Gastroesophageal sphincter (tissue), 4 donors: ENCODE data around the gene GABRB2. TPM values are rescaled to one million over a fixed set of nuclear protein-coding genes. Genes with fewer than 3 reads are reported as not detected.

Source experiments
- ATAC-seq: fragments of 150-250 bp; one replicate; pipeline ENCODE4 v1.9.1; 2016; ENCODE audit warnings: mild to moderate bottlenecking, moderate library complexity
- H3K27ac ChIP-seq, 4 donors: fragments of 200-600 bp; sonication (generic) in 3 of 4; 1 replicate in 3 of 4; 2 replicates in 1 of 4; pipeline ENCODE4 v1.5.1; 2016 to 2019
- H3K27me3 ChIP-seq: fragments of 200-600 bp; sonication (generic); one replicate; pipeline ENCODE4 v1.5.1; 2019
- H3K36me3 ChIP-seq, 2 donors: fragments of 200-600 bp; sonication (generic); one replicate each; pipeline ENCODE4 v1.5.1; 2019; ENCODE audit warnings: control low read depth in 1 of 2
- H3K4me1 ChIP-seq, 3 donors: fragments of 200-600 bp; sonication (generic); 1 replicate in 2 of 3; 2 replicates in 1 of 3; pipeline ENCODE4 v1.5.1; 2016 to 2019; ENCODE audit warnings: control low read depth in 2 of 3
- H3K4me3 ChIP-seq, 2 donors: fragments of 200-600 bp; sonication (generic); one replicate each; pipeline ENCODE4 v1.5.1; 2019; ENCODE audit warnings: mild to moderate bottlenecking in 1 of 2, moderate library complexity in 1 of 2
- H3K9me3 ChIP-seq, 3 donors: fragments of 200-600 bp; sonication (generic); one replicate each; pipeline ENCODE4 v1.5.1; 2017 to 2019; ENCODE audit warnings: control low read depth in 2 of 3
- EP300 ChIP-seq: sonication (generic); formaldehyde crosslinking; IDR thresholded peaks from one replicate; pipeline ENCODE4 v1.6.1; 2017; ENCODE audit warnings: antibody characterized with exemption, mild to moderate bottlenecking
- POLR2A ChIP-seq, 2 donors: fragments of 450-650 bp; IDR thresholded peaks; one replicate each; pipeline ENCODE4 v1.6.1; 2017; ENCODE audit warnings: antibody characterized with exemption in 2 of 2, mild to moderate bottlenecking in 2 of 2, moderate library complexity in 1 of 2
- POLR2AphosphoS5 ChIP-seq: sonication (generic); formaldehyde crosslinking; IDR thresholded peaks from one replicate; pipeline ENCODE4 v1.6.1; 2017; ENCODE audit warnings: antibody characterized with exemption
- WGBS, 2 donors: methylation state at CpG; one replicate each; pipeline ENCODE4 v1.1.5; 2018; ENCODE audit warnings: low coverage in 1 of 2; 5-methylcytosine and 5-hydroxymethylcytosine counted together
- total RNA-seq, 4 donors: library from RNA; depleted of rRNA; stranded (reverse); fragments of >200 nt; gene quantifications; one replicate each; pipeline ENCODE4 v1.1.0, GENCODE V29; 2016
- TF ChIP-seq, protein P1 (sequence below), 4 experiments: fragments of 200-600 bp in 2 of 4; fragments of 450-650 bp in 2 of 4; sonication (generic) in 1 of 4; IDR thresholded peaks; one replicate each; pipeline ENCODE4 v1.5.1; 2017 to 2019; ENCODE audit warnings: antibody characterized with exemption in 4 of 4, mild to moderate bottlenecking in 2 of 4, moderate library complexity in 2 of 4

Gene GABRB2
- total RNA-seq, 4 donors from 2014 or later: 1.0 to 17.3 (median 1.1) TPM

GRCh38 chr5:161396171-161396570 lies 150.4 kb downstream of the GABRB2 start:
- ATAC-seq: no peak
- Histone ChIP-seq H3K9me3 (no peaks in the 10 kb centered on the region), H3K27ac (no peak overlapping the region), H3K4me3 (no peak overlapping the region), H3K4me1 (no peaks in the 10 kb centered on the region), H3K36me3 (no peaks in the 10 kb centered on the region), H3K27me3 (no peaks in the 10 kb centered on the region)
- WGBS, 2 donors: 47 to 61% methylated on average over 3 of the region's 3 CpGs
- TF ChIP-seq EP300 (no peak), POLR2A (IDR thresholded peaks at IDR 0.05) (no peak)

GRCh38 chr5:161391724-161392123 lies 154.8 kb downstream of the GABRB2 start:
- H3K27me3 ChIP-seq: no peaks in the 10 kb centered on the region
- TF ChIP-seq, protein P1, sequence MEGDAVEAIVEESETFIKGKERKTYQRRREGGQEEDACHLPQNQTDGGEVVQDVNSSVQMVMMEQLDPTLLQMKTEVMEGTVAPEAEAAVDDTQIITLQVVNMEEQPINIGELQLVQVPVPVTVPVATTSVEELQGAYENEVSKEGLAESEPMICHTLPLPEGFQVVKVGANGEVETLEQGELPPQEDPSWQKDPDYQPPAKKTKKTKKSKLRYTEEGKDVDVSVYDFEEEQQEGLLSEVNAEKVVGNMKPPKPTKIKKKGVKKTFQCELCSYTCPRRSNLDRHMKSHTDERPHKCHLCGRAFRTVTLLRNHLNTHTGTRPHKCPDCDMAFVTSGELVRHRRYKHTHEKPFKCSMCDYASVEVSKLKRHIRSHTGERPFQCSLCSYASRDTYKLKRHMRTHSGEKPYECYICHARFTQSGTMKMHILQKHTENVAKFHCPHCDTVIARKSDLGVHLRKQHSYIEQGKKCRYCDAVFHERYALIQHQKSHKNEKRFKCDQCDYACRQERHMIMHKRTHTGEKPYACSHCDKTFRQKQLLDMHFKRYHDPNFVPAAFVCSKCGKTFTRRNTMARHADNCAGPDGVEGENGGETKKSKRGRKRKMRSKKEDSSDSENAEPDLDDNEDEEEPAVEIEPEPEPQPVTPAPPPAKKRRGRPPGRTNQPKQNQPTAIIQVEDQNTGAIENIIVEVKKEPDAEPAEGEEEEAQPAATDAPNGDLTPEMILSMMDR (IDR thresholded peaks at IDR 0.05): no peak
- 69 to 91% methylated on average over 1 of the region's 1 CpG for WGBS, 2 donors
- H3K9me3 ChIP-seq: no peaks in the 10 kb centered on the region
- no peak overlapping the region for H3K4me3 ChIP-seq
- no peak overlapping the region for H3K27ac ChIP-seq
- no peak for ATAC-seq
- no peaks in the 10 kb centered on the region for H3K36me3 ChIP-seq
- H3K4me1 ChIP-seq: no peaks in the 10 kb centered on the region

- Histone ChIP-seq H3K27me3 (no peaks in the 10 kb centered on the region), H3K4me1 (no peaks in the 10 kb centered on the region), H3K4me3 (no peak overlapping the region), H3K27ac (no peak overlapping the region), H3K9me3 (no peaks in the 10 kb centered on the region), H3K36me3 (no peaks in the 10 kb centered on the region)
- ATAC-seq: no peak
- no peak for TF ChIP-seq POLR2A (IDR thresholded peaks at IDR 0.05)
- TF ChIP-seq, protein P1 (IDR thresholded peaks at IDR 0.05): no peak
- TF ChIP-seq POLR2AphosphoS5: no peak
- 18 to 57% methylated on average over 1 of the region's 1 CpG for WGBS, 2 donors
Observed at GRCh38 chr5:161391016-161391415, 155.5 kb downstream of the GABRB2 start.

DNA sequence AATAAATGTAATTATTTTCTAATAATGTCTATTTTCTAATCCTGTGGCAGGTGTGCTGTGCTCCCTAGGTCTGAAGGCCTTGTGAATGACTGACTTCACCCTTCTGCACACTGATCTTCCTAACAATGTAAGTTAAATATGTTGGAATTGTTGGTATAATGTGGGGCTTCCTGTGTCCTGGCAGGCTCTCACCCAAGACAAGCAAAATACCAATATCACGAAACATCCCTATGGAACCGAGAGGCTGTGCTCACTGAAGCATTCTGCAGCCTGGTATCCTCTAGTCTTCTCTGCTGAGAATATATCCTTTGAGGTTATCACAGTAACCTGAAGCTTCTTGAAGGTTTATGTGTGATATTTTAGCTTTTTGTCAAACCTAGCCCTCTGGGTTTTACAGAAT lies 159.4 kb downstream of the GABRB2 start:
- H3K4me1 ChIP-seq: no peaks in the 10 kb centered on the region
- no peak for TF ChIP-seq POLR2AphosphoS5
- TF ChIP-seq EP300: no peak
- TF ChIP-seq, protein P1 (IDR thresholded peaks at IDR 0.05): no peak
- TF ChIP-seq POLR2A (IDR thresholded peaks at IDR 0.05): no peak
- H3K27ac ChIP-seq: no peak overlapping the region
- H3K27me3 ChIP-seq: no peaks in the 10 kb centered on the region
- H3K9me3 ChIP-seq: no peaks in the 10 kb centered on the region
- ATAC-seq: no peak
- no peaks in the 10 kb centered on the region for H3K36me3 ChIP-seq
- no peak overlapping the region for H3K4me3 ChIP-seq
- 83 to 89% methylated on average over 1 to 2 of the region's 2 CpGs for WGBS, 2 donors

DNA sequence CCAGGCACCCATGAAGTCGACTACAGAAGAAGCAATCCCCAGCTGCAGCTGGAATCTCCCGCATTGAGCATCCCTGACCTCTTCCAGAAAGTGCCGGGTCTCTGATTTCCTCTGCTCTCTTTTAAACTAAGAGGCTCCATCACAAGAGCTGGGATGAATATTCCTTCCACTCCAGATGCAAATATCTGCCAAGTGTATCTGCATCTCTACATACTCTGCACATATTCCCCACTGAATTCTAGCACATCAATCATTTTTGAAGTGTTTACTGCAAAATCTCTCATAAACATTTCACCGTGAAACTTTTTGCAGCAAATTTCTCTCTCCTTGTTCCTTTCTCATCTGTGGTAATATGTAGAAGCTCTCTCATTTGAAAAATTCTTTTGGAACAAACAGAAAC lies 161.5 kb downstream of the GABRB2 start:
- TF ChIP-seq, protein P1 (IDR thresholded peaks at IDR 0.05): no peak
- no peak for TF ChIP-seq EP300
- no peak for TF ChIP-seq POLR2A (IDR thresholded peaks at IDR 0.05)
- TF ChIP-seq POLR2AphosphoS5: no peak
- Histone ChIP-seq H3K27ac (no peak overlapping the region), H3K4me3 (no peak overlapping the region), H3K27me3 (no peaks in the 10 kb centered on the region), H3K4me1 (no peaks in the 10 kb centered on the region), H3K9me3 (no peaks in the 10 kb centered on the region), H3K36me3 (no peaks in the 10 kb centered on the region)
- ATAC-seq: no peak
- WGBS, 2 donors: 25 to 36% methylated on average over 4 of the region's 4 CpGs

DNA sequence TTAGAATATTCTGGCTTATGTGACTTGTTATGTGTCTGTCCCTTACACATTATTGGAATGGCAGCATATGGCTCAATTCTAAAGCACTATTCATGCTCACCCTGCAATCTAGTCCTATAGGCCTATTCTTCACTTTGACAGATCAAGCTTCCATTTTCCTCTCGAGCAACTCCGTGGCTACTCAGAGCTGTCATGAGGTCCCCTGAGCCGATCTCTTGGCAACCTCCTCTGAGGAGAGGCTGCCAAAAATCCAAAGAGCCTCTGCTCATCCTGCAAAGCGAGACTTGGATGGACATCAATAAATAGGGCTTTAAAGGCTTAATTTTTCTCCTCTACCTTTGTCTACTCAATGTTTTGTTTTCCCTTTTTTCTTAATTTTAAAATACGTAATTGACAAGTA lies 163.8 kb downstream of the GABRB2 start:
- ATAC-seq: no peak
- TF ChIP-seq, protein P1 (IDR thresholded peaks at IDR 0.05): no peak
- TF ChIP-seq EP300: no peak
- no peak for TF ChIP-seq POLR2AphosphoS5
- no peak for TF ChIP-seq POLR2A (IDR thresholded peaks at IDR 0.05)
- H3K36me3 ChIP-seq: no peaks in the 10 kb centered on the region
- H3K27ac ChIP-seq: no peak overlapping the region
- no peaks in the 10 kb centered on the region for H3K9me3 ChIP-seq
- H3K27me3 ChIP-seq: no peaks in the 10 kb centered on the region
- H3K4me3 ChIP-seq: no peak overlapping the region
- 48 to 59% methylated on average over 5 of the region's 5 CpGs for WGBS, 2 donors
- H3K4me1 ChIP-seq: no peaks in the 10 kb centered on the region
